Mesendoderm (in vitro differentiated cells): ENCODE measurements around the gene CYTH3.

ENCODE experiments used
- DNase-seq: peaks from one replicate; pipeline ENCODE4 v3.0.0; 2013
- H2AK5ac ChIP-seq: 2 replicates; pipeline ENCODE4 v1.6.1; 2013; ENCODE audit warnings: low read length, inconsistent platforms
- H2BK120ac ChIP-seq: 2 replicates; pipeline ENCODE4 v1.6.1; 2013; ENCODE audit warnings: low read depth, mild to moderate bottlenecking, low read length, moderate library complexity, mixed read lengths
- H2BK15ac ChIP-seq: replicated peaks from 2 replicates; pipeline ENCODE4 v1.6.1; 2013; ENCODE audit warnings: low read depth, mild to moderate bottlenecking, moderate library complexity
- H2BK5ac ChIP-seq: 2 replicates; pipeline ENCODE4 v1.6.1; 2013; ENCODE audit warnings: low read length, inconsistent platforms
- H3K18ac ChIP-seq: 2 replicates; pipeline ENCODE4 v1.6.1; 2013; ENCODE audit warnings: mild to moderate bottlenecking, low read length, mixed read lengths
- H3K23ac ChIP-seq: one replicate; pipeline ENCODE4 v1.6.1; 2013; ENCODE audit warnings: low read length
- H3K27ac ChIP-seq: 2 replicates; pipeline ENCODE4 v1.5.1; 2013; ENCODE audit warnings: low read depth, mild to moderate bottlenecking, inconsistent platforms, low read length, moderate library complexity
- H3K27me3 ChIP-seq: 2 replicates; pipeline ENCODE4 v1.6.1; 2013; ENCODE audit warnings: low read length, control low read depth, mild to moderate bottlenecking, inconsistent platforms; ENCODE audit not compliant: insufficient read depth, poor library complexity
- H3K36me3 ChIP-seq: 2 replicates; pipeline ENCODE4 v1.6.1; 2013; ENCODE audit warnings: low read length, inconsistent platforms; ENCODE audit not compliant: control insufficient read depth, insufficient read depth
- H3K4ac ChIP-seq: one replicate; pipeline ENCODE4 v1.6.1; 2013; ENCODE audit warnings: low read depth, mild to moderate bottlenecking, low read length, moderate library complexity
- H3K4me1 ChIP-seq: 2 replicates; pipeline ENCODE4 v1.6.1; 2013; ENCODE audit warnings: low read depth, low read length, inconsistent platforms; ENCODE audit not compliant: control insufficient read depth
- H3K4me2 ChIP-seq: 2 replicates; pipeline ENCODE4 v1.6.1; 2013; ENCODE audit warnings: low read length
- H3K4me3 ChIP-seq: 2 replicates; pipeline ENCODE4 v1.5.1; 2013; ENCODE audit warnings: mild to moderate bottlenecking, low read length
- H3K56ac ChIP-seq: one replicate; pipeline ENCODE4 v1.6.1; 2013; ENCODE audit warnings: low read length
- H3K79me1 ChIP-seq: 2 replicates; pipeline ENCODE4 v1.6.1; 2013; ENCODE audit warnings: low read length, inconsistent platforms
- H3K79me2 ChIP-seq: 2 replicates; pipeline ENCODE4 v1.6.1; 2013; ENCODE audit warnings: mild to moderate bottlenecking, low read length; ENCODE audit not compliant: control insufficient read depth, insufficient read depth
- H3K9ac ChIP-seq: 2 replicates; pipeline ENCODE4 v1.6.1; 2013; ENCODE audit warnings: low read length, inconsistent platforms
- H4K5ac ChIP-seq: one replicate; pipeline ENCODE4 v1.6.1; 2013; ENCODE audit warnings: low read length
- H4K8ac ChIP-seq: one replicate; pipeline ENCODE4 v1.6.1; 2013; ENCODE audit warnings: low read depth, mild to moderate bottlenecking, control low read depth, low read length, moderate library complexity
- WGBS: extraction: QIAGEN DNeasy Blood & Tissue Kit; methylation state at CpG from one replicate; pipeline ENCODE4 v1.1.7; 2013; ENCODE audit warnings: low lambda C conversion rate, missing lambda C conversion rate; ENCODE audit not compliant: insufficient coverage; ENCODE audit errors: extremely low coverage; 5-methylcytosine and 5-hydroxymethylcytosine counted together

The CYTH3 gene

GRCh38 chr7:6273917-6274630 is 1.6 kb upstream of the CYTH3 start:
- H3K4ac ChIP-seq, result no peak overlapping the region
- H3K79me1 ChIP-seq, result peaks cover 8% of the 10 kb centered on the region
- no peak overlapping the region for H2BK120ac ChIP-seq
- no peaks in the 10 kb centered on the region for H3K36me3 ChIP-seq
- no peak overlapping the region for H2AK5ac ChIP-seq
- H2BK5ac ChIP-seq, result no peak overlapping the region
- H3K79me2 ChIP-seq, result peaks cover 8% of the 10 kb centered on the region
- no peaks in the 10 kb centered on the region for H3K27me3 ChIP-seq
- peaks cover 3% of the 10 kb centered on the region for H3K4me1 ChIP-seq
- WGBS, result no CpG with 5 or more reads among the region's 11 CpGs
- H3K4me2 ChIP-seq, result no peak overlapping the region
- H3K18ac ChIP-seq, result no peak overlapping the region
- H3K56ac ChIP-seq, result no peak overlapping the region
- H4K8ac ChIP-seq, result no peak overlapping the region
- no peak overlapping the region for H3K27ac ChIP-seq
- no peak overlapping the region for H4K5ac ChIP-seq
- no peak overlapping the region for H3K9ac ChIP-seq
- no peak overlapping the region for H3K4me3 ChIP-seq
- no peak overlapping the region for H3K23ac ChIP-seq
- H2BK15ac ChIP-seq, result no peak overlapping the region
- no peak for DNase-seq

DNA sequence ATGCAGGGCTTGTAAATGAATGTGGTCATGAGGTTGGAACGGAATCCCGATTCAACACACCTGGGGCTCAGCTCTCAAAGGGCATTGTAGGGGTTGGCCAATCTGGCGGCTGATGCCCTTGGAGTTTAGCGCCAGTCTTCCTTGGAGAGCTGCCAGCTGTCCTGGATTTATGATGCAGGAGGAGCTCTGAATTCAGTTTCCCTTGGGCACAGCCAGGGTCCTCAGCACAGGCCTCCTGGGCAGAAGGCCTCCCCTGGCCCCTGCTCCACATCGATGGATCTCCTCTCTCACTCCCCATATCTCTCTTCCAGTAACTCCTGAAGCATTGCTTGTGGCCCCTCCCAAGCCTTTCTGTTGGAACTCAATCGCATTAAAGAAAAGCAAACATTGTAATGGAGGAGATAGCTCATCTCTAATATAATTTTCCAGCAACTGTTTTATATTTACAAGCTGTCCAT is 985 bp upstream of the CYTH3 start:
- H3K4me3 ChIP-seq, result no peak overlapping the region
- no CpG with 5 or more reads among the region's 6 CpGs for WGBS

DNA sequence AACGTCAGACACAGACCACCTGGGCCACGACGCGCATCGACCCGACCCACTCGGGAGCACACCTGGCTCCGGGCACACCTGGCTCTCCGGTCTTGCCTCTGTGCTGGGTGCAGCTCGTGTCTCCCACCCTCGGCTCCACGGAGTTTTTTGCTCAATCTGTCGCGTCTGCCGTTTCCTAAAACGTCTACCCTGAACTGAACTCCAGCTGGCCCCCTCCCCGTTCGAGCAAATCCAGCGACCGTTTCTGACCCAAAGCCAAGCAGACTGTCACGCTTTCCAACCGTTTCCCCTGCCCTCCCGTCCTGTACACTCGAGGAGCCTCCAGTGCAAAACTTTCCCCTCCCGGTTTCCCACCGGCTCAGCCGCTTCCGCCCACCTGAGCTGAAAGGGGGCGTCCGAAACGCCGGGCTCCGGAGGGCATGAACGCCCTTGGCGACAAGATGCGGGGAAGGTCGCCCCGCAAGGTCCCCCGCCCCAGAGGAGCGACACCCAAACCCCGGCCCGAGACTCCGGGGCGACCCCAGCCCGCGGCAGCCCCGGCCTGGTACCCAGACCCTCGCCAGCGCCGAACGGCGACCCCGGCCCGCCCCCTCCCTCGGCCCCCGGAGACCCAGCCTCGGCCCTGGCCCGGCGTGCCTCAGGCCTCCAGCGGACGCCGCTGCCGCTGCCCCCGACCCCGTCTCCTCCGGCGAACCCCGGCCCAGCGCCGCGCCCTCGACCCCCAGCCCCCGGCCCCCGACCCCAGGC is 557 bp downstream of the CYTH3 start:
- Histone ChIP-seq H3K4me2 (peak overlapping the region; percentile 99), H3K18ac (peak overlapping the region; percentile 92), H2AK5ac (no peak overlapping the region), H2BK15ac (no peak overlapping the region), H3K23ac (peak overlapping the region; percentile 66), H3K4ac (no peak overlapping the region), H3K36me3 (no peaks in the 10 kb centered on the region), H2BK5ac (no peak overlapping the region), H3K79me2 (peaks cover 8% of the 10 kb centered on the region), H3K27me3 (no peaks in the 10 kb centered on the region), H4K5ac (no peak overlapping the region), H2BK120ac (no peak overlapping the region), H3K56ac (peak overlapping the region; percentile 88), H3K4me3 (peak overlapping the region; percentile 80), H3K4me1 (peaks cover 3% of the 10 kb centered on the region), H3K9ac (peak overlapping the region; percentile 82), H4K8ac (no peak overlapping the region), H3K27ac (no peak overlapping the region), H3K79me1 (peaks cover 10% of the 10 kb centered on the region)
- DNase-seq, result no peak
- WGBS, result no CpG with 5 or more reads among the region's 74 CpGs

More for the DNA sequence above, 985 bp upstream of the CYTH3 start:
- Histone ChIP-seq H3K4me2 (no peak overlapping the region), H2BK15ac (no peak overlapping the region), H3K4me1 (peaks cover 3% of the 10 kb centered on the region), H2BK120ac (no peak overlapping the region), H4K8ac (no peak overlapping the region), H3K79me2 (peaks cover 8% of the 10 kb centered on the region), H3K27ac (no peak overlapping the region), H3K36me3 (no peaks in the 10 kb centered on the region), H3K4ac (no peak overlapping the region), H3K56ac (no peak overlapping the region), H2AK5ac (no peak overlapping the region), H3K79me1 (peaks cover 8% of the 10 kb centered on the region), H3K27me3 (no peaks in the 10 kb centered on the region), H2BK5ac (no peak overlapping the region), H4K5ac (no peak overlapping the region), H3K23ac (no peak overlapping the region), H3K9ac (no peak overlapping the region), H3K18ac (no peak overlapping the region)
- no peak for DNase-seq

GRCh38 chr7:6271060-6271658 is 1.3 kb downstream of the CYTH3 start:
- Histone ChIP-seq H3K4me2 (peak overlapping the region; percentile 99), H2AK5ac (no peak overlapping the region), H3K4me3 (peak overlapping the region; percentile 80), H3K27me3 (no peaks in the 10 kb centered on the region), H4K5ac (no peak overlapping the region), H3K56ac (peak overlapping the region; percentile 88), H3K79me2 (peaks cover 8% of the 10 kb centered on the region), H3K9ac (peak overlapping the region; percentile 82), H2BK120ac (no peak overlapping the region), H3K4me1 (peaks cover 3% of the 10 kb centered on the region), H3K79me1 (peaks cover 11% of the 10 kb centered on the region), H3K23ac (no peak overlapping the region), H4K8ac (no peak overlapping the region), H3K27ac (no peak overlapping the region), H3K4ac (no peak overlapping the region), H2BK15ac (no peak overlapping the region), H3K18ac (no peak overlapping the region), H3K36me3 (no peaks in the 10 kb centered on the region), H2BK5ac (no peak overlapping the region)
- DNase-seq, result no peak
- WGBS, result no CpG with 5 or more reads among the region's 16 CpGs

GRCh38 chr7:6269527-6269926 is 2.9 kb downstream of the CYTH3 start:
- H3K4ac ChIP-seq, result no peak overlapping the region
- peaks cover 8% of the 10 kb centered on the region for H3K79me2 ChIP-seq
- H3K4me2 ChIP-seq, result no peak overlapping the region
- H3K18ac ChIP-seq, result no peak overlapping the region
- no peak overlapping the region for H3K9ac ChIP-seq
- no CpG with 5 or more reads among the region's 4 CpGs for WGBS
- no peak overlapping the region for H3K4me3 ChIP-seq
- H3K56ac ChIP-seq, result no peak overlapping the region
- H2AK5ac ChIP-seq, result no peak overlapping the region
- no peak for DNase-seq
- H2BK5ac ChIP-seq, result no peak overlapping the region
- no peak overlapping the region for H2BK15ac ChIP-seq
- peaks cover 11% of the 10 kb centered on the region for H3K79me1 ChIP-seq
- no peak overlapping the region for H4K5ac ChIP-seq
- H4K8ac ChIP-seq, result no peak overlapping the region
- no peaks in the 10 kb centered on the region for H3K36me3 ChIP-seq
- H3K4me1 ChIP-seq, result peaks cover 3% of the 10 kb centered on the region
- H3K27ac ChIP-seq, result no peak overlapping the region
- no peak overlapping the region for H3K23ac ChIP-seq
- no peaks in the 10 kb centered on the region for H3K27me3 ChIP-seq
- no peak overlapping the region for H2BK120ac ChIP-seq
